Osteoblast (primary cell): ENCODE measurements around the gene RNF215. TPM values are rescaled to one million over a fixed set of nuclear protein-coding genes. Genes with fewer than 3 reads are reported as not detected.

Experiments
- DNase-seq: peaks from one replicate; pipeline ENCODE4 v3.0.0; 2011; ENCODE audit warnings: low spot score, mixed read lengths; ENCODE audit not compliant: insufficient read length; ENCODE audit errors: missing footprints
- H2AFZ ChIP-seq: 2 replicates; pipeline ENCODE4 v1.6.0; 2011; ENCODE audit warnings: mild to moderate bottlenecking, low read length
- H3K27ac ChIP-seq: 2 replicates; pipeline ENCODE4 v1.5.1; 2011; ENCODE audit warnings: mild to moderate bottlenecking, low read depth, low read length, moderate library complexity
- H3K27me3 ChIP-seq: 2 replicates; pipeline ENCODE4 v1.6.0; 2012; ENCODE audit warnings: mild to moderate bottlenecking, control low read depth, inconsistent platforms, low read length, moderate library complexity; ENCODE audit not compliant: insufficient read depth
- H3K36me3 ChIP-seq: 2 replicates; pipeline ENCODE4 v1.5.1; 2011; ENCODE audit warnings: mild to moderate bottlenecking, low read length, control low read depth, moderate library complexity; ENCODE audit not compliant: insufficient read depth
- H3K4me1 ChIP-seq: 2 replicates; pipeline ENCODE4 v1.5.1; 2011; ENCODE audit warnings: mild to moderate bottlenecking, low read length, control low read depth, moderate library complexity; ENCODE audit not compliant: insufficient read depth
- H3K4me2 ChIP-seq: 2 replicates; pipeline ENCODE4 v1.6.0; 2011; ENCODE audit warnings: mild to moderate bottlenecking, low read length; ENCODE audit not compliant: insufficient read depth
- H3K4me3 ChIP-seq: fragments of 200-600 bp; sonication (generic); 3 replicates; pipeline ENCODE4 v1.5.1; 2012; ENCODE audit warnings: mild to moderate bottlenecking, low read length, inconsistent platforms; ENCODE audit not compliant: insufficient read depth
- H3K79me2 ChIP-seq: 2 replicates; pipeline ENCODE4 v1.6.0; 2012; ENCODE audit warnings: mild to moderate bottlenecking, low read length, control low read depth, inconsistent platforms; ENCODE audit not compliant: insufficient read depth
- H3K9me3 ChIP-seq: 2 replicates; pipeline ENCODE4 v1.5.1; 2011; ENCODE audit warnings: low read depth, low read length, control low read depth
- H4K20me1 ChIP-seq: 2 replicates; pipeline ENCODE4 v1.6.0; 2012; ENCODE audit warnings: mild to moderate bottlenecking, low read length, control low read depth; ENCODE audit not compliant: insufficient read depth
- CTCF ChIP-seq: IDR thresholded peaks from 2 replicates; pipeline ENCODE4 v1.5.1; 2011; ENCODE audit warnings: mild to moderate bottlenecking, low read depth, low read length, moderate library complexity; ENCODE audit errors: extremely low read depth
- total RNA-seq: library from RNA; depleted of rRNA; stranded (reverse); fragments of >200 nt; gene quantifications from 2 replicates; pipeline ENCODE4 v1.2.3, GENCODE V29; 2012

The RNF215 gene
- total RNA-seq, 1 donor = 20.6 TPM

- Histone ChIP-seq H3K27ac (no peak overlapping the region), H3K36me3 (no peaks in the 10 kb centered on the region), H3K27me3 (peaks cover 4% of the 10 kb centered on the region), H4K20me1 (no peaks in the 10 kb centered on the region), H3K9me3 (no peaks in the 10 kb centered on the region), H3K4me2 (no peak overlapping the region), H3K79me2 (no peaks in the 10 kb centered on the region), H2AFZ (no peak overlapping the region), H3K4me3 (no peak overlapping the region), H3K4me1 (no peaks in the 10 kb centered on the region)
- DNase-seq = no peak
- no peak for TF ChIP-seq CTCF
Observed at GRCh38 chr22:30433773-30434172, 46.6 kb upstream of the RNF215 start.

- no peak for TF ChIP-seq CTCF
- H3K79me2 ChIP-seq = no peaks in the 10 kb centered on the region
- no peaks in the 10 kb centered on the region for H3K9me3 ChIP-seq
- no peaks in the 10 kb centered on the region for H3K36me3 ChIP-seq
- H2AFZ ChIP-seq = no peak overlapping the region
- no peak overlapping the region for H3K4me2 ChIP-seq
- no peak overlapping the region for H3K27ac ChIP-seq
- H3K4me1 ChIP-seq = no peaks in the 10 kb centered on the region
- no peaks in the 10 kb centered on the region for H3K27me3 ChIP-seq
- no peak overlapping the region for H3K4me3 ChIP-seq
- no peak for DNase-seq
- H4K20me1 ChIP-seq = no peaks in the 10 kb centered on the region
Observed at GRCh38 chr22:30433227-30433626, 46.0 kb upstream of the RNF215 start.

DNA sequence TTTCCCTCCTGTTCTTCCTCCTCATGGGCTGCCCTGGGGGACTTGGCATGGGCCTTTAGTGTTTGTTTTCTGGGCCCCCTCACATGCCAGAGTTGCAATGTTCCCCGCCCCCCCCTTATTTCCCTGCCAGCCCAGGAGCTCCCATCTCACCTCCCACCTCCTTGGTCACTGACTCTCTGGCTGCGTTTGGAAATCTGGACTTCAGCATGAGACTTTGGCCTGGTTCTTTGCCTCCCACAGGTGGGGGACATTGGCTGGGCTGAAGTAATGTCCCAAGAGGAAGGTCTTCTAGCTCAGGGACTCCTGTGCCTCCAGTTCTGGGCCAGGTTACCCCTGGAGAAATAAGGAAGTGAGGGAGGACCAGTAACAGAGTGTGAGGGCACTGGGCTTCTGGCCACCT is 45.3 kb upstream of the RNF215 start:
- DNase-seq = no peak
- Histone ChIP-seq H3K36me3 (no peaks in the 10 kb centered on the region), H3K79me2 (no peaks in the 10 kb centered on the region), H2AFZ (no peak overlapping the region), H4K20me1 (no peaks in the 10 kb centered on the region), H3K27me3 (no peaks in the 10 kb centered on the region), H3K27ac (no peak overlapping the region), H3K4me2 (no peak overlapping the region), H3K4me3 (no peak overlapping the region), H3K9me3 (no peaks in the 10 kb centered on the region), H3K4me1 (no peaks in the 10 kb centered on the region)
- TF ChIP-seq CTCF = no peak

DNA sequence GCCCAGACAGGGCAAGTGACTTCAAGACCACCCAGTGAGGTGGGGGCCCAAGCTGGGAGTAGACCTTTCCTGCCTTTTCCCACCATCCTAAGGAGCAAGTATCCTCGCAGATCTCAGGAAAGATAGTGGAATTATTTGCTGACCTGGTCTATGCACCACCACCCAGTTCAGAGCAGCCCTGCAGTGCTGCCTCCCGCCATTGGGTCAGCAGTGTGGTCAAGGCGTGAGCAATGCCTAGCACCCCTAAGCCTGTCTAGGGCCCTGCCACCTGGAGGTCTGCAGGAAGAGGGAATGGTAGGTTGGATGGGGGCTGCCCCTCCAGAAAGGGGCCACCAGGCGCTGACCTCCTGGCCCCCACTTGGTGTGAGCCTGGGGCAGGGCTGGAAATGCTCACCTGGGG is 44.9 kb upstream of the RNF215 start:
- Histone ChIP-seq H3K4me3 (no peak overlapping the region), H3K4me1 (no peaks in the 10 kb centered on the region), H2AFZ (no peak overlapping the region), H3K36me3 (no peaks in the 10 kb centered on the region), H3K27ac (no peak overlapping the region), H4K20me1 (no peaks in the 10 kb centered on the region), H3K4me2 (no peak overlapping the region), H3K27me3 (no peaks in the 10 kb centered on the region), H3K9me3 (no peaks in the 10 kb centered on the region), H3K79me2 (no peaks in the 10 kb centered on the region)
- no peak for TF ChIP-seq CTCF
- DNase-seq = no peak
